ENCODE data around the gene SYT8. TPM values are rescaled to one million over a fixed set of nuclear protein-coding genes. Genes with fewer than 3 reads are reported as not detected.
A peak's percentile ranks its signal among the peaks of the same experiment; 100 is the strongest.

SYT8 gene
- total and polyA plus RNA-seq, 2 donors (not counting 1 experiment from before 2014, with no cell fraction given) = not detected

GRCh38 chr11:1851468-1852180 lies 16.8 kb downstream of the SYT8 start:
- no peaks in the 10 kb centered on the region for H3K9me3 Mint-ChIP-seq (ENCODE audit: insufficient read depth)
- Histone ChIP-seq H3K4me1 (ENCODE audit: control insufficient read depth in 2 of 2, insufficient read depth in 2 of 2, low read length in 2 of 2) (peaks cover 65 to 90% of the 10 kb centered on the region in 2 donors), H3K4me3 (ENCODE audit: control extremely low read depth in 1 of 5, extremely low read depth in 1 of 5, insufficient read depth in 1 of 5, low read depth in 2 of 5, low read length in 4 of 5) (peak overlapping the region in 2 of 5 experiments; percentile 7 to 95), H3K9me3 (ENCODE audit: control extremely low read depth in 1 of 3, control insufficient read depth in 2 of 3, insufficient read depth in 1 of 3, low read length in 2 of 3) (no peaks in the 10 kb centered on the region), H3K9ac (ENCODE audit: low read length) (peak overlapping the region; percentile 91), H2AFZ (ENCODE audit: insufficient read depth, low read depth, low read length, poor library complexity, severe bottlenecking) (no peak overlapping the region), H3K36me3 (replicated peaks in 1 of 2; ENCODE audit: control extremely low read depth in 1 of 2, control insufficient read depth in 1 of 2, extremely low read depth in 1 of 2, insufficient read depth in 2 of 2, low read length in 1 of 2) (peaks cover 0 to 18% of the 10 kb centered on the region in 2 experiments), H3K79me2 (ENCODE audit: control insufficient read depth, insufficient read depth, low read length) (peaks cover 54% of the 10 kb centered on the region), H3K27me3 (replicated peaks in 1 of 4; ENCODE audit: control extremely low read depth in 1 of 4, control insufficient read depth in 3 of 4, insufficient read depth in 4 of 4, low read length in 3 of 4) (no peaks in the 10 kb centered on the region), H3K4me2 (replicated peaks; ENCODE audit: low read depth, low read length, poor library complexity, severe bottlenecking) (peak overlapping the region; percentile 94), H4K20me1 (ENCODE audit: control insufficient read depth, insufficient read depth, low read length, poor library complexity, severe bottlenecking) (peaks cover 37% of the 10 kb centered on the region), H3K27ac (ENCODE audit: low read length in 2 of 2) (peak overlapping the region; percentile 94 to 99)
- H3K4me1 Mint-ChIP-seq = peaks cover 81% of the 10 kb centered on the region
- ChIA-PET POLR2A (interaction anchor here (0.6 to 4.3 kb wide), 8 partner anchors 10 to 1050 kb away, joined by 4 to 28 read pairs (median 7); partner anchors contain the start of gene TNNI2), CTCF (interaction anchor here (0.8 to 10.2 kb wide), 12 partner anchors 12 to 300 kb away, joined by 3 to 104 read pairs (median 13); partner anchors contain the start of genes MRPL23 and TNNI2)
- H3K27ac Mint-ChIP-seq = peak overlapping the region; percentile 97
- no peak for DNase-seq
- H3K4me3 Mint-ChIP-seq = peak overlapping the region; percentile 100
- 91% methylated on average over 20 of the region's 21 CpGs for WGBS (ENCODE audit: insufficient coverage)
- no peaks in the 10 kb centered on the region for H3K27me3 Mint-ChIP-seq
- intact Hi-C loops (cut with micrococcal nuclease) = loop anchor here (1.0 to 5.0 kb wide), 6 partner anchors 11 to 1009 kb away; partner anchors contain the start of genes POLR2L, TNNT3, TSPAN4 and TSSC4
- TF ChIP-seq, protein P1, sequence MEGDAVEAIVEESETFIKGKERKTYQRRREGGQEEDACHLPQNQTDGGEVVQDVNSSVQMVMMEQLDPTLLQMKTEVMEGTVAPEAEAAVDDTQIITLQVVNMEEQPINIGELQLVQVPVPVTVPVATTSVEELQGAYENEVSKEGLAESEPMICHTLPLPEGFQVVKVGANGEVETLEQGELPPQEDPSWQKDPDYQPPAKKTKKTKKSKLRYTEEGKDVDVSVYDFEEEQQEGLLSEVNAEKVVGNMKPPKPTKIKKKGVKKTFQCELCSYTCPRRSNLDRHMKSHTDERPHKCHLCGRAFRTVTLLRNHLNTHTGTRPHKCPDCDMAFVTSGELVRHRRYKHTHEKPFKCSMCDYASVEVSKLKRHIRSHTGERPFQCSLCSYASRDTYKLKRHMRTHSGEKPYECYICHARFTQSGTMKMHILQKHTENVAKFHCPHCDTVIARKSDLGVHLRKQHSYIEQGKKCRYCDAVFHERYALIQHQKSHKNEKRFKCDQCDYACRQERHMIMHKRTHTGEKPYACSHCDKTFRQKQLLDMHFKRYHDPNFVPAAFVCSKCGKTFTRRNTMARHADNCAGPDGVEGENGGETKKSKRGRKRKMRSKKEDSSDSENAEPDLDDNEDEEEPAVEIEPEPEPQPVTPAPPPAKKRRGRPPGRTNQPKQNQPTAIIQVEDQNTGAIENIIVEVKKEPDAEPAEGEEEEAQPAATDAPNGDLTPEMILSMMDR (IDR thresholded peaks at IDR 0.05) = no peak
- TF ChIP-seq EZH2 (IDR thresholded peaks at IDR 0.05; ENCODE audit: borderline replicate concordance, insufficient read depth, low read depth, low read length, poor library complexity, severe bottlenecking) = no peak
- ATAC-seq (ENCODE audit: low read depth) = no peak

All from B cell (primary cell).